ENCODE results near the gene PEMT.

- TF ChIP-seq POLR2AphosphoS5 (IDR thresholded peaks at IDR 0.05; ENCODE audit: low read depth) (no peak), CTCF (IDR thresholded peaks at IDR 0.05; ENCODE audit: insufficient read depth, low read length) (no peak), GABPA (IDR thresholded peaks at IDR 0.05; ENCODE audit: low read depth) (no peak)
- TF ChIP-seq, protein P1, sequence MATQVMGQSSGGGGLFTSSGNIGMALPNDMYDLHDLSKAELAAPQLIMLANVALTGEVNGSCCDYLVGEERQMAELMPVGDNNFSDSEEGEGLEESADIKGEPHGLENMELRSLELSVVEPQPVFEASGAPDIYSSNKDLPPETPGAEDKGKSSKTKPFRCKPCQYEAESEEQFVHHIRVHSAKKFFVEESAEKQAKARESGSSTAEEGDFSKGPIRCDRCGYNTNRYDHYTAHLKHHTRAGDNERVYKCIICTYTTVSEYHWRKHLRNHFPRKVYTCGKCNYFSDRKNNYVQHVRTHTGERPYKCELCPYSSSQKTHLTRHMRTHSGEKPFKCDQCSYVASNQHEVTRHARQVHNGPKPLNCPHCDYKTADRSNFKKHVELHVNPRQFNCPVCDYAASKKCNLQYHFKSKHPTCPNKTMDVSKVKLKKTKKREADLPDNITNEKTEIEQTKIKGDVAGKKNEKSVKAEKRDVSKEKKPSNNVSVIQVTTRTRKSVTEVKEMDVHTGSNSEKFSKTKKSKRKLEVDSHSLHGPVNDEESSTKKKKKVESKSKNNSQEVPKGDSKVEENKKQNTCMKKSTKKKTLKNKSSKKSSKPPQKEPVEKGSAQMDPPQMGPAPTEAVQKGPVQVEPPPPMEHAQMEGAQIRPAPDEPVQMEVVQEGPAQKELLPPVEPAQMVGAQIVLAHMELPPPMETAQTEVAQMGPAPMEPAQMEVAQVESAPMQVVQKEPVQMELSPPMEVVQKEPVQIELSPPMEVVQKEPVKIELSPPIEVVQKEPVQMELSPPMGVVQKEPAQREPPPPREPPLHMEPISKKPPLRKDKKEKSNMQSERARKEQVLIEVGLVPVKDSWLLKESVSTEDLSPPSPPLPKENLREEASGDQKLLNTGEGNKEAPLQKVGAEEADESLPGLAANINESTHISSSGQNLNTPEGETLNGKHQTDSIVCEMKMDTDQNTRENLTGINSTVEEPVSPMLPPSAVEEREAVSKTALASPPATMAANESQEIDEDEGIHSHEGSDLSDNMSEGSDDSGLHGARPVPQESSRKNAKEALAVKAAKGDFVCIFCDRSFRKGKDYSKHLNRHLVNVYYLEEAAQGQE (IDR thresholded peaks at IDR 0.05; ENCODE audit: insufficient replicate concordance, low read depth), result no peak
These were observed 79.3 kb downstream of the PEMT start for GRCh38 chr17:17511881-17512858.
